IPS-18c (cell line): ENCODE measurements around the gene SHROOM3.

Experiments used
- H3K4me3 ChIP-seq: 2 replicates; pipeline ENCODE4 v1.7.0; 2013; ENCODE audit warnings: low read depth, mild to moderate bottlenecking, low read length, moderate library complexity; ENCODE audit not compliant: insufficient read depth
- H3K9me3 ChIP-seq: one replicate; pipeline ENCODE4 v1.6.1; 2013; ENCODE audit warnings: mild to moderate bottlenecking, low read length, moderate library complexity; ENCODE audit not compliant: control insufficient read depth, insufficient read depth

The SHROOM3 gene

DNA sequence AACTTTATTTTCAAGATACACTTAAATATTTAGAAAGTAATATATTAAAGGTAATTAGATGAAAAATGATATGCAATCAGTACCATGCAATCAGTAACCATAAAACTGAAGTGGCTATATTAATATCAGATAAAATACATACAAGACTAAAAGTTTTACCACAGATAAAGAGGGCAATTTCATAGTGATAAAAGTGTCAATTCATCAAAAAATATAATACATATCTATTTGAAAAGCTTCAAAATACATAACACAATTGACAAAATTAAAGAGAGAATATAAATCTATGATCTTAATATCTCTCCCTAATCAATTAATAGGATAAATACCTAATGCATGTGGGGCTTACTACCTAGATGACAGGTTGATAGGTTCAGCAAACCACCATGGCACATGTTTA lies 357.4 kb downstream of the SHROOM3 start:
- H3K4me3 ChIP-seq: no peak overlapping the region
- no peaks in the 10 kb centered on the region for H3K9me3 ChIP-seq

DNA sequence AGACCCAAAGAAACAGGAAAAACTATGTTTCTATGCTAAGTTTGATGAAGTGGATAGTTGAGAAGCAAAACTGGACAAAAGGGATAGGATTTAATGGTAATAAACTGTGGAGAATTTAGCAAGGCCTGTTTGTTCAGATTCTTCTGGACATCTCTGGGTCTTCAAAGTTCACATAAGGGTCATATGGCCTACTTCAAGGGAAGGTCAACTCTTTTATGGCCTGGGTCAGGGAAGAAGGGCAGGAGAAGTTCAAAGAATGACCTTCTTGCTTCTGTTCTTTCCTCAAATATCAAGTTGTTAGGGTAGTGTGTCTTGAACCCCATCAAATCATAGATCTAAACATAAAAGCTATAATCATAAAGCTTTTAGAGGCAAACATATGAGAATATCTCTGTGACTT lies 360.2 kb downstream of the SHROOM3 start:
- H3K9me3 ChIP-seq: no peaks in the 10 kb centered on the region

DNA sequence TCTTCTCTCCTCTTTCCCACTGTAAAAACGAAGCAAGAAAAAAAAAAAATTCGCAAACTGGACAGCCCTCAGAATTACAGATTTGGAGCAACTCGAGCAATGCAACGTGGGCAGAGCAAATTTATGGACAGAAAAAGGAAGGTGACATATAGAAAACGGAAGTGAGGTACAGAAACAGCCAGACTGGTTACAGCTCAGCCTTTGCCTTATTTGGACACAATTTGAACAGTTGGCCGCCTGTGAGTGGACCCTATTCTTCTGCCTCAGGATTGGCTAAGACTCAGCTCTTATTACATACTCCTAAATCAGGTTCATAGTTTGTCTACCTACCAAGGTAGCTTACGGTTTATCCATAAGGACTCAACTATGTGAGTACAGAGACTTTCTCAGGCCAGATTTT lies 364.1 kb downstream of the SHROOM3 start:
- Histone ChIP-seq H3K9me3 (no peaks in the 10 kb centered on the region), H3K4me3 (no peak overlapping the region)

More for the DNA sequence above, 360.2 kb downstream of the SHROOM3 start:
- no peak overlapping the region for H3K4me3 ChIP-seq

DNA sequence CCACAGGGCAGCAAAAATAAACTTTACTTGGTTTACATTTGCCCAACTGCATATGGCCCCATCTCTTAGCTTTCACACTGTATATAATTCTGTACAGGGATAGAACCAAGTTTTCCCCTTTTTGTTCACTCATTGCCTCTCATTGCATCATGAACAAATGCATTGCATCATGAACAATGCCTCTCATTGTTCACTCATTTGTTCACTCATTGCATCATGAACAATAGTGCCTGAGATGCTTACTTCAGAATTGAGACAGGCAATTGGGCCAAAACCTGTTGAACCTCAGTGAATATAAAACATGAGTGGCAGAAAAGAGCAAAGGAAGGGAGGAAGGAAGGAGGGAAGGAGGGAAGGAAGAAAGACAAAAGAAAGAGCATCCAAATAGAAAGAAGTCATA lies 364.7 kb downstream of the SHROOM3 start:
- Histone ChIP-seq H3K4me3 (no peak overlapping the region), H3K9me3 (no peaks in the 10 kb centered on the region)

DNA sequence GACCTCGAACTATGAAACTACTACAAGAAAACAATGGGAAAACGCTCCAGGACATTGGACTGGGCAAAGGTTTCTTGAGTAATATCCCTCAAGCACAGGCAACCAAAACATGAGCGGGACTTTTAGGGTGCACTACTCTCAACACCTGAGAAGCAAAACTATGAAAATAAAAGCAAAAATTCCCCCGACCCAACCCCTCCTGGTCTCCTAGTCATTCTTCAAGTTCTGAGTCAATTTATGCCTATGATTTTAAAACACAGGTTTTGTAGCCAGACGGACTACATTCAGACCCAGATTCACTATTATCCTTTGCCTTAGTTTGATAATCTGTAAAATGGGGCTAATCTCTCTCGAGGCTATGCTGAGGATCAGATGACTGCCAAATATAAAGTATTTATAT lies 365.9 kb downstream of the SHROOM3 start:
- Histone ChIP-seq H3K9me3 (no peaks in the 10 kb centered on the region), H3K4me3 (no peak overlapping the region)

DNA sequence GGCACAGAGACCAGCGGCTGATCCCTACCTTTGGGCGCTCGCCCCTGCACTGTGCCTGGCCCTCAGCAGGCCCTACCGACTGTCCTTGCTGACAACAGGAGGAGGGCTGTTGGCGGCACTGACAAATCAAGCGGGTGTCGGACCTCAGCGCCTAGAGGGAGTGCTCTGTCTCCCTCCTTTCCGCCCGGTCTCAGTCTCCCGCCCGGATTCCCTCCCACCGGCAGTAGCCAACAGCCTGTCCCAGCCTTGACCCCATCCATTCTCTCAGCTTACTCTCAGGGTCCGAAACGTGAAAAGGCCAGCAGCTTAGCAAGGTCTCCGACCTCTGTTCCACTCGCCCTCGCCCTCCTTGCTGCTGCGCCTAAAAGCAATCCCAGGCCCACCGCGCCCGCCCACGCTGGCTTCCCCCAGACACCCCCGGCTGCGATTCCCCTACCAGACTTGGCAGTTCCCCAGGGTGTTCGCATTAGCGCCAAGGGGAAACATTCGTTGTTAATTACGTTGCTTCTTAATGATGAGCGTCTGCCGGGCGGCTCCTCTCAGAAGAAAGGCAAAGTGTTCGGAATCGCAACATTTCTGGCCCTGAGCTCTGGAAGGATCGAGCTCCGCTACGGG lies 366.7 kb downstream of the SHROOM3 start:
- Histone ChIP-seq H3K9me3 (no peaks in the 10 kb centered on the region), H3K4me3 (peak overlapping the region; percentile 55)

DNA sequence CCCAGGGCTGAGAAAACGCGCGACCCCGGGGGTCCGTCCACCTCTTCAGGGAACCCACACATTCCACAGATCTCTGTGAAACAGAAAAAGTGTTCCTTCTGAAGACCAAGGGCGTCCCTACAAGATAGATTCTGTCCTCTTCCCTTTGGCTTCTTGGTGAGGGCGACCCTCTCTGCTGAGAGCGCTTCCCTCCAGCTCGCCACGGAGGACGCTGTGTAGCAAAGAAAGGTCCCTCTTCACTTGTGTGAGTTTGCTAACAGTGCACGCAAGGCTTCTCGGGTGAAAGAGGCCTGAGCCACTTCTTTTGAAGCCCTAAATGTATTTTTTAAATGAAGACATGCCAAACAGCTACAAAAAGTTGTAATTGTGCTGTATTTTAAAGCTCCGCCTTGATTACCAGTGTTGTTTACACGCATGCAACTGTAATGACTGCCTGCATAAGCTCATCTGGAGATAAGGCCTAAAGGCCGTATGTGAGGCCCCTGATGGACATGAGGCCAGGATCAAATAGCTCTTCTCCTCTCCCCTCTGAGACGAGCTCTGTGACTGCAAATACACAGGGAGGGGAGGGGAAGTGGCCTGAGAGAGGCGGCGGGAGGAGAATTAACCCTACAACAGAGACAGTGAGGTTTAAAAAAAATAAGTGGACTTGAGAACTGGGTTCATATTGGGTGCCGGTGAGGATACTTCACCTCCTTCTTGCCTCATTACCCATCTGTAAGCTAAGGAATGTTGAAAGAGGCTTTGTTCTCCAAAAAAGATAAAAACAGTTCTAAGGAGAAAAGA lies 367.4 kb downstream of the SHROOM3 start:
- H3K4me3 ChIP-seq: peak overlapping the region; percentile 55

DNA sequence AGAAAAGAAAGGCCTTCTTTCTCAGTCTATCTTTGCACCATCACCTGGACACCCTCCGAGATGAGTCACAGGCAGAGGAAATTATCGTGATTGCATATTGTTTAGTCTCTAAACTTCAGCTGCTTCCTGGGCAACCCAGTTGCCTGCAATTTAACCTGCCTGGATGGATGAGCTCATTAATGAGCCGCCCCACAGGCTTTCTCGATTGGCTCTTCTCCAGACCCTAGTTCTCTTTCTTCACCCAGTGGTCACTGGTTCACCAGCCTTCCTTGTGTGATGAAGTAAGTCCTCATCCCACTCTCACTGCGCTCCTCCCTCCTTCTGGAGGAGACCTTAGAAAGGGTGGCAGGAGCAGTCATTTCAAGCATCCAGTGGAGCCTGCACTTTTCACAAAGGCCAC lies 368.5 kb downstream of the SHROOM3 start:
- H3K4me3 ChIP-seq: no peak overlapping the region
- no peaks in the 10 kb centered on the region for H3K9me3 ChIP-seq

More for the DNA sequence above, 367.4 kb downstream of the SHROOM3 start:
- no peaks in the 10 kb centered on the region for H3K9me3 ChIP-seq

DNA sequence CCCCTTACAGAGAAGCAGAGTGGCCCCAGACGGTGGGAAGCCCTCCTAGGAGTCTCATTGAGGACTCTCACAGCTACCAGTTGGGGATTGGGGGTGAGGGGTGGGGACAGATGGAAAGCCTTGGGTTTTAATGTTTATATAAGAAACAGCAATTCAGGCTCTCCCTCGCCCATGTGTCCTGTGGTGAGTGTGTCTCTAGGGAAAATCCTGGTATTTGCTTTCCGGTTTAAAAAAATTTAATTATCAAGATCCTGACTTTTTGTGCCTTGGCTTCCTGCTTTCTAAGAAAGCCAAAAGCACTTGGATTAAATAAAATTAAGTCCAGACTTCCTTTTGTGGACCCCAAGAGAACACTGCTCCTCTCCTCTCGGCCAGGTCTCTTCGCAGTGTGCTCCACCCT lies 369.1 kb downstream of the SHROOM3 start:
- H3K9me3 ChIP-seq: no peaks in the 10 kb centered on the region
- H3K4me3 ChIP-seq: no peak overlapping the region

DNA sequence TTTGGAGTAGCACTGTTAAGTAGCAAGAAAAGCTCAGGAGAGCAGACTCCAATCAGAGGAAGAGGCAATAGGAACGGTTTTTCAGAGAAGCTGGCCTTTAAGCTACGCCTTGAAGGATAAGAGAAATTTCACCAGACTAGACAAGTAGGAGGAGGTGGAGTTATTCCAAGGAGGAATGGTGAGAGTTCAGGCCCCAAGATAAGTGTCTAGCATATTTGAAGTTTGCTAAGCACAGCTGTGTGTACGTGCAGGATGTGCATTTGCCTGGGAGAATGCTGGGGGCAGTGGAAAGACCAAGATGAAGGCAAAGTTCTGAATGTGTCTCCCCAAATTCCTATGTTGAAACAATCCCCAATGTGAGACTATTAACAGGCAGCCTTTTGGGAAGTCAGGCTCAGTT lies 371.3 kb downstream of the SHROOM3 start:
- Histone ChIP-seq H3K4me3 (no peak overlapping the region), H3K9me3 (no peaks in the 10 kb centered on the region)

DNA sequence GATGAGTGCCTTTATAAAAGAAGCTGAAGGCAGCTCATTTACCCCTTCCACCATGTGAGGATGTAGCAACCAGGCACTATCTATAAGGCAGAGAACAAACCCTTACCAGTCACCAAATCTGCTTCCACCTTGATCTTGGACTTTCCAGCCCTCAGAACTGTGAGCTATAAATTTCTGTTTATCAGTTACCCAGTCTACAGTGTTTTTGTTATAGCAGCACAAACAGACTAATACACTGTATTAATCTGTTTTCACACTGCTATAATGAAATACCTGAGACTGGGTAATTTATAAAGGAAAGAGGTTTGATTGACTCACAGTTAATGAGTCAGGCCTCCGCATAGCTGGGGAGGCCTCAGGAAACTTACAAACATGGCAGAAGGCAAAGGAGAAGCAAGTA lies 371.7 kb downstream of the SHROOM3 start:
- Histone ChIP-seq H3K9me3 (no peaks in the 10 kb centered on the region), H3K4me3 (no peak overlapping the region)

DNA sequence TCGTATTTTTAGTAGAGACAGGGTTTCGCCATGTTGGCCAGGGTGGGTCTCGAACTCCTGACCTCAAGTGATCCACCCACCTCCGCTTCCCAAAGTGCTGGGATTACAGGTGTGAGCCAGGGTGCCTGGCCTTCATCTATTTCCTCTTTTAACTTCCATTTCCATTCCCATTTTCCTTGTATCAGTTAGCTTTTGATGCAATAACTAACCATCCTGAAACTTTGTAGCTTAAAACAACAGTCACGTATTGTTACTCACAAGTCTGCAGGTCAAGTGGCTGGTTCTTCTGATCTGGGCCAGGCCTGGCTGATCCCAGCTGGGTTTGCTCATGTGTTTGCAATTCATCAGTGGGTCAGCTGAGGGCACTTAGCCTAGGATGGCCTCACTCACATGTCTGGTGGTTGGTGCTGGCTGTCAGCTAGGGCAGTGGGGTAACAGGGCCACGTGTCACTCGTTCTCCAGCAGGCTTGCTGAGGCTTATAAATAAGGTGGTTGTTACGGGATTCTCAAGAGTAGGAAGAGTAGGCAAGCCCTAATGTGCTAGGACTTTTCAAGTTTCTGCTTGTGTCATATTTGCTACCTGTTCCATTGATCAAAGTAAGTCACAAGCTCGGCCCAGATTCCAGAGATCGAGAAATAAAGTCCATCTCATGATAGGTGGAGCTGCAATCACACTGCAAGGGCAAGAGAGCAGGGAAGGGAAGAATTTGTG lies 374.7 kb downstream of the SHROOM3 start:
- no peaks in the 10 kb centered on the region for H3K9me3 ChIP-seq
- H3K4me3 ChIP-seq: no peak overlapping the region

DNA sequence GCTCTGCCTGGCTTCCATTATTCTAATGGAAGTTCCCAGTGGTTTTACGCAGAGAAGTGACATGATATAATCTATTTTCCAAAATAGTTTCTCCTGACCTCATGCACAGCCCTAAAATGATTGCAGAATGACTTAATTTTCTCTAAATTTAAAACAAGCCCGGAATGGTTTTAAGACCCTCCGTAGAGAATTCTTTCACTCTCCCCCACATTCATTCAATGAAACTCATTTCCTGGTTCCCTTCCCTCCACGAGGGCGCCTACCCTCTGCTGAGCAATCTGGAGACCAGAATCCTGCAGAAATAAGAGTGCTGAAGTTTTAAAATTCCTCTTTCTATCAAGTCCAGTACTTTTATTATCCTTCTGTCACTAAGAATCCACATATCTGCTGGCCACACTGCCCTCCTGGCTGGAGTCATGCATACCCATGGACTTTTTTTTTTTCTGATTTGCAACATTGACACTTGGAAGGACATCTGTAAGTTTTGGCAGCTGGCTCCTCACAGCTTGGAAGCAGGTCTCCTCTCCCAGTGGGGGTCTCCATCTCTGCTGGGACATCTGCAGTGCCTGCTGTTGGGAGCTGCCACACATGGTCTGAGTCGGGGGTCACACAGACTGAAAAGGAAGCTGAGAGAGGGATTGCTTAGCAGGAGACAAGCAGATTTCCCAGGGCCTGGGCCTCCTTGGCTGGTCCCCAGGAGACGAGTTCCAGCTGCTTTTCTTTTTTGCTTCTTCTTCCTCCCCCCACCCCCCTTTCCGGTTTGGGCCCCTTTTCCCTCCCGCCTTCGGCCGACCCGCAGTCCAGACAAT lies 376.8 kb downstream of the SHROOM3 start:
- H3K9me3 ChIP-seq: no peaks in the 10 kb centered on the region
- no peak overlapping the region for H3K4me3 ChIP-seq

DNA sequence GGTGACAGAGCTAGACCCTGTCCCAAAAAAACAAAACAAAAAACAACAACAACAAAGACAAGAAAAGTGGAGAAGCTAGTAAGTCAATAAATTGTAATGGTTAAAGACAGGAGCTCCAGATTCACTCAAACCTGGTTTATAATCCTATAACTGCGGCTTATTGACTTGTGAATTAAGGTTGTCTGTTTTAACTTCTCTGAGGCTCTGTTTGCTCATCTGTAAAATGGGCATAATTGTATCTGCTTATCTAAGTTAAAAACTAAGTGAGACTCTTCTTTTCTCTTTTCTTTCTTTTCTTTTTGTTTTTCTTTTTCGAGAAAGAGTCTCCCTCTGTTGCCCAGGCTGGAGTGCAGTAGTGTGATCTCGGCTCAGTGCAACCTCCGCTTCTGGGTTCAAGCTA lies 378.0 kb downstream of the SHROOM3 start:
- Histone ChIP-seq H3K4me3 (no peak overlapping the region), H3K9me3 (no peaks in the 10 kb centered on the region)

DNA sequence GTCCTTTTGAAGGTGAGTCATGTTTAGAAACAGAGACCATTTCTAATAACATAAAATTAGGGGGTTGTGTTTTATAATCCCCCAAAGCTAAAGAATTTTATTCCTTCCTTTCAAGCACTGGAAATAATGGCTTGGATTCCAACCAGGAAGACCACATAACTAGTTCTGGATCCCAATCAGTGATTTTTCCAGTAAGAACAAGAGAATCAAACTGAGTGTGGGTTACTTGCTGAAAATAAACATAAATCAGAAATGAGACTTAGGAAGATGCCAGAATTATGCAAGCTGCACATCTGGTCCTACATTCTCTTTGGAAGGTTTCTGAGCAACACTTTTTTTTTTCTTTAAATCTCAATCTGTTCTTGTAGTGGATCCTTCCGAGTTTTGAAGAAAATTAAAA lies 386.6 kb downstream of the SHROOM3 start:
- no peaks in the 10 kb centered on the region for H3K9me3 ChIP-seq
- H3K4me3 ChIP-seq: no peak overlapping the region

DNA sequence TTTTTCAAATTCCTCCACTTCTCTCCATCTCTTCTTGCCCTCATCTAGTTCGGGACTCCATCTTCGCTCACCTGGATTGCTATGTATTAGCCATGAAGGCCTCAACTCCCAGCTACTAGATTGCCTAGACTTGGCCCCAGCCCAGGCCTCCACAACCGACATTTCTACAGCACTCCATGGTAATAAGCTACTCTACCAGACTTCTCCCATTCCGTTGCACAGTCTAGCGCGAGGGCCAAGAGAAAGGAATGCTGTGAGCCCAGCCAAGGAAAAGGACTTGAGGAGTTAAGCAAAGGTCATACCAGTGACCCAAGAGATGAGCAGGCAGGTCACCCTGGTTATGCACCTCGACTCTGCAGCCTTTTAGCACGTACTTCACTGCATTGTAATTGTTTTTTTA lies 387.3 kb downstream of the SHROOM3 start:
- no peaks in the 10 kb centered on the region for H3K9me3 ChIP-seq
- no peak overlapping the region for H3K4me3 ChIP-seq

DNA sequence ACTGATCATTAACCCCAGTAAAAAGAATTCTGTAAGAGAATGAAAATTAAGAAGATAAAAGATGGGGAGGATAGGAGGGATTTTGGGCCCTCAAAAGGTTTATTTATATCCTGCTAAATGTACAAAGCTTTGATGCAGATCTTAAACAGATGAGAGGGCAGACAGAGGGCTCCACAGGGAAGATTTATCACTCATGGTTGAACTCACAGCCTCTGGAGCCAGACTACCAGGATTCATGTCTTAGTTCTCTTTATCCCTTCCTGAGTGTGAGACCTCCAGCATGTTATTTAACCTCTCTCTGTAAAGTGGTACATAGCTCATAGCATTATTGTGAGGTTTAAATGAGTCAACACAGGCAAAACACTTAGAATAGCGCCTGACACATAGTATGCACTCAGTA lies 388.5 kb downstream of the SHROOM3 start:
- no peaks in the 10 kb centered on the region for H3K9me3 ChIP-seq
- no peak overlapping the region for H3K4me3 ChIP-seq
